ENCODE results near the gene CA11. TPM values are rescaled to one million over a fixed set of nuclear protein-coding genes. Genes with fewer than 3 reads are reported as not detected.

The CA11 gene
- total RNA-seq, 2 experiments from 2014 or later = 11.2 to 11.3 TPM

GRCh38 chr19:48609571-48610108 lies 36.3 kb downstream of the CA11 start:
- CTCF ChIA-PET = interaction anchor here (0.6 to 3.9 kb wide), 7 partner anchors 7 to 231 kb away, joined by 3 to 15 read pairs (median 5); no protein-coding TSS in a partner anchor
- POLR2A ChIA-PET = interaction anchor here (0.7 to 0.9 kb wide), 2 partner anchors 9 to 541 kb away, joined by 6 to 11 read pairs; partner anchors contain the start of genes RPL18 and SPHK2

DNA sequence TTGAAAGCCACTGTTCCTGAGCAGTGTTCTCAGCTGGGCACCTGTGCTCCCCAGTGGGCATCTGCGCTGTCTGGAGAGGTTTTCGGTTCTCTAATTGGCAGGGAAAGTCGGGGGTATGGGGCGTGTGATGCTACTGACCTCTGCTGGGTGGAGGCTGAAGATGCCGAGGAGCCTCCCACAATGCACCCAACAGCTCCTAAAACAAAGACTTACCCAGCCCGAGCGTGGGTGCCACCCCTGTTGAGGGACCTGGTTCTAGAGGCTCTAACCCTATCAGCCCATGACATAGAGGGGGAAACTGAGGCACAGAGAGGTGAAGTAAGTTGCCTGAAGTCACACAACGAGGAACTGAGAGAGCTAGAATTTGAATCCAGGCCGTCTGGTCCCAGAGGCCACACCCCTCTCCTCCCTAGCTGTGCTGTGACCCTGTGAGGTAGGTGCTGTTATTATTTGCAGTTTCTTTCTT lies 37.2 kb downstream of the CA11 start:
- ChIA-PET CTCF (interaction anchor here (0.5 to 3.9 kb wide), 11 partner anchors 8 to 230 kb away, joined by 3 to 15 read pairs (median 4); no protein-coding TSS in a partner anchor), POLR2A (interaction anchor here (0.7 to 0.8 kb wide), 2 partner anchors 25 to 542 kb away, joined by 3 to 11 read pairs; no protein-coding TSS in a partner anchor)

DNA sequence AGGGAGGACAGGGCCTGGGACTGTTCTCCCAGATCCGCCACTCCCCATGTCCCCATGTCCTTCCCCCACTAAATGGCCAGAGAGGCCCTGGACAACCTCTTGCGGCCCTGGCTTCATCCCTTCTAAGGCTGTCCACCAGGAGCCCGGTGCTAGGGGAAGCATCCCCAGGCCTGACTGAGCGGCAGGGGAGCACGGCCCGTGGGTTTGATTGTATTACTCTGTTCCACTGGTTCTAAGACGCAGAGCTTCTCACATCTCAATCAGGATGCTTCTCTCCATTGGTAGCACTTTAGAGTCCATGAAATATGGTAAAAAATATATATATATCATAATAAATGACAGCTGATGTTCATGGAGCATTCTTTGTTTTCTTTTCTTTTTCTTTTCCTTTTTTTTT lies 38.6 kb downstream of the CA11 start:
- POLR2A ChIA-PET = no interaction called here
- CTCF ChIA-PET = interaction anchor here (0.8 to 3.9 kb wide), 3 partner anchors 9 to 102 kb away, joined by 3 to 15 read pairs (median 5); no protein-coding TSS in a partner anchor

DNA sequence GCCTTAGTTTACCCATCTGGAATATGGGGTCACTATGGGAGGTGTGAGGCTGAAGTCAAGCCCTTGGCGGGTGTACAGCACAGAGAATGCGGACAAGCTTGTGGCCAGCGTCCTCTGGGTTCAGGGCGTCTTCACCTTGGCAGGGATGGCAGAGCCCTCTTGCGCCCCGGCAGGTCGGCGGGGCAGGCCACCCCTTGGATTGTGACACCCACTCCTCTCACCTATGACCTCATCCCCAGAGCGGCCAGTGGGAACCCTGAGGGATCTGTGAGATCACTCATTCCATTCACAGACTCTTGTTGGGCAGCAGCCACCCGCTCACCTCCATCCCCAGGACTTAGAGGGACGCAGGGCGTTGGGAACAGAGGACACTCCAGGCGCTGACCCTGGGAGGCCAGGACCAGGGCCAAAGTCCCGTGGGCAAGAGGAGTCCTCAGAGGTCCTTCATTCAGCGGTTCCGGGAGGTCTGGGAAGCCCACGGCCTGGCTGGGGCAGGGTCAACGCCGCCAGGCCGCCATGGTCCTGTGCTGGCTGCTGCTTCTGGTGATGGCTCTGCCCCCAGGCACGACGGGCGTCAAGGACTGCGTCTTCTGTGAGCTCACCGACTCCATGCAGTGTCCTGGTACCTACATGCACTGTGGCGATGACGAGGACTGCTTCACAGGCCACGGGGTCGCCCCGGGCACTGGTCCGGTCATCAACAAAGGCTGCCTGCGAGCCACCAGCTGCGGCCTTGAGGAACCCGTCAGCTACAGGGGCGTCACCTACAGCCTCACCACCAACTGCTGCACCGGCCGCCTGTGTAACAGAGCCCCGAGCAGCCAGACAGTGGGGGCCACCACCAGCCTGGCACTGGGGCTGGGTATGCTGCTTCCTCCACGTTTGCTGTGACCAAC lies 39.3 kb downstream of the CA11 start, which contains the start of gene SPACA4:
TSS of gene SPACA4 (plus strand) at position 280 of the 896 bp plus-strand sequence. CDS start at position 517, 237 bp downstream.
- POLR2A ChIA-PET = no interaction called here

DNA sequence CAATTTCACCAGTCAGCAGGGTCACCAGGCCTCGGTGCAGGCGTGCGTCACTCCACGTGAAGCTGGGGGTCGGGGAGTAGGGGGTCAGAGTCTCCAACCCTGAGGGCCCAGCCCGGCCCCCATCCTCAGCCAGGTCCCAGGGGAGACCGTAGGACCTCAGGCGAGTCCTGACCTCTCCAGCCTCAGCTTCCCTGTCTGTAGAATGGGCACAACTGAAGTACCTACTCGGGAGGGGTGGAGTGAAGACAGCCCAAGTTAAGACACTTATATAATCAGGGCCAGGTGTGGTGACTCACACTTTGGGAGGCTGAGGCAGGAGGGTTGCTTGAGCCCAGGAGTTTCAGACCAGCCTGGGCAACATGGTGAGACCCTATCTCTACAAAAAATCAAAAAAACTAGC lies 42.1 kb downstream of the CA11 start:
- CTCF ChIA-PET = no interaction called here

More for the DNA sequence above, 39.3 kb downstream of the CA11 start, which contains the start of gene SPACA4:
- CTCF ChIA-PET = interaction anchor here (1.9 to 3.9 kb wide), 2 partner anchors 9 to 18 kb away, joined by 5 to 15 read pairs; no protein-coding TSS in a partner anchor

DNA sequence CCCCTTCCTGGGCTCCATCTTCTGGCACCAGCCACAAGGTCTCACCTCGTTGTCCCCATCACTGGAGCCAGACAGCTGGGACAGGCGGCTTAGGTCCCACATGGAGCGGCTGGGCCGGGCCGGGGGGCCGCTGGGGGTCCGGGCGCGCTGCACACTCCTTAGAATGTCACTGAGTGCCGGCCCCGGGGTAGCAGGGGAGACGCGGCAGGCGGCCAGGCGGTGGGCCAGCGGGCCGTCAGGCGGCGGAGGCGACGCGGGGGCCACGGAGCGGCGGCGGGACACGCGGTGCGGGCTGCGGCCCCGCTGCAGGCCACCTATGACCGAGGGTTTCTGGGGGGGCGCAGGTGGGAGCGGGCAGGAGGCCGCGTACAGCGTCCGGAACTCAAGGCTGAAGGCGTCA lies 42.5 kb downstream of the CA11 start:
- CTCF ChIA-PET = no interaction called here

More for the DNA sequence above, 42.1 kb downstream of the CA11 start:
- POLR2A ChIA-PET = no interaction called here

GRCh38 chr19:48603001-48603400 lies 43.0 kb downstream of the CA11 start:
- CTCF ChIA-PET = no interaction called here
- POLR2A ChIA-PET = no interaction called here

More for the DNA sequence above, 42.5 kb downstream of the CA11 start:
- POLR2A ChIA-PET = no interaction called here

GRCh38 chr19:48600679-48601417 lies 45.1 kb downstream of the CA11 start:
- ChIA-PET CTCF (interaction anchor here (1.6 kb wide), 1 partner anchor 12 kb away, joined by 6 read pairs; no protein-coding TSS in a partner anchor), POLR2A (interaction anchor here (0.6 kb wide), 1 partner anchor 1704 kb away, joined by 5 read pairs; no protein-coding TSS in a partner anchor)

GRCh38 chr19:48598996-48599700 lies 46.8 kb downstream of the CA11 start:
- ChIA-PET CTCF (no interaction called here), POLR2A (no interaction called here)

DNA sequence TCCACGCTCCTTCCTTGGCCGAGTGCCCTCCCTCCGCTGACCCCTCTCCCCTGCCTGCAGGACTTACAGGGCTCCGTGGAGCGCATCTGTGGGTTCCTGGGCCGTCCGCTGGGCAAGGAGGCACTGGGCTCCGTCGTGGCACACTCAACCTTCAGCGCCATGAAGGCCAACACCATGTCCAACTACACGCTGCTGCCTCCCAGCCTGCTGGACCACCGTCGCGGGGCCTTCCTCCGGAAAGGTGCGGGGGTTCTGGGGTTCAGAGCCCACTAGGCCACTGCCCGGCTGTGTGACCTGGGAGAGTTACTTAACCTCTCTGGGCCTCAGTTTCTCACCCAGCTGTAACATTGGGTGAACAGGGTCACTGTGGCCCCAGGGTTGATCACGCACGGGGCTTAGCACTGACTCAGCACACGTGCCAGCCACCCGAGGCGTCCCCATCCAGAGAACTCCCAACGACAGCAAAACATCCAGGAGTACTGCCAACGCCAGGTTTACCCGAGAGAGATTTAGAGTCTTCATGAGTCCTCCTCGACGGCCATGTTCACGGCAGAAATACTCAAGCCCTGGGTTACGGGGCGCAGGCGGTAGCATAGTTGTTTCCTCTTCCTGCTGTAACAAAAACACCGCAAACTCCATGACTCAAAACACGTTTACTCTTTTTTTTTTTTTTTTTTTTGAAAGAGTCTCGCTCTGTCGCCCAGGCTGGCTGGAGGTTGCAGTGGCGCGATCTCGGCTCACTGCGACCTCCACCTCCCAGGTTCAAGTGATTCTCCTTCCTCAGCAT lies 49.1 kb downstream of the CA11 start:
- CTCF ChIA-PET = interaction anchor here (0.7 kb wide), 1 partner anchor 603 kb away, joined by 5 read pairs; no protein-coding TSS in a partner anchor
- POLR2A ChIA-PET = interaction anchor here (0.9 kb wide), 1 partner anchor 19 kb away, joined by 5 read pairs; no protein-coding TSS in a partner anchor

GRCh38 chr19:48596237-48596636 lies 49.8 kb downstream of the CA11 start:
- CTCF ChIA-PET = no interaction called here
- POLR2A ChIA-PET = no interaction called here

DNA sequence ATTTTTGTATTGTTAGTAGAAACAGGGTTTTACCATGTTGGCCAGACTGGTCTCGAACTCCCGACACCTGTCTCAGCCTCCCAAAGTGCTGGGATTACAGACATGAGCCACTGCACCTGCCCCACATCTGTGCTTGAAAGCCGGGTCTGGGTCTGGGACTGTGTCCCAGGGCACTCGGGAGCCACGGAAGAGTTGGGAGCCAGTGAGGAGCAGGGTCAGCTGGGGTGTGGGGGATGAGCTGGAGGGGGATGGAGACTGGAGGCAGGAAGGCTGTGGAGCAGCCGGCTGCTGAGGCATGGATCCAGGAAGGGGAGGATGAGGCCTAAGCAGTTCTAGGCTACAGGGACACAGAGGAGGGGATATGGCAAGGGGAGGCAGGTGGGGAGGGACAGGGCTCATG lies 50.2 kb downstream of the CA11 start:
- ChIA-PET POLR2A (no interaction called here), CTCF (no interaction called here)

DNA sequence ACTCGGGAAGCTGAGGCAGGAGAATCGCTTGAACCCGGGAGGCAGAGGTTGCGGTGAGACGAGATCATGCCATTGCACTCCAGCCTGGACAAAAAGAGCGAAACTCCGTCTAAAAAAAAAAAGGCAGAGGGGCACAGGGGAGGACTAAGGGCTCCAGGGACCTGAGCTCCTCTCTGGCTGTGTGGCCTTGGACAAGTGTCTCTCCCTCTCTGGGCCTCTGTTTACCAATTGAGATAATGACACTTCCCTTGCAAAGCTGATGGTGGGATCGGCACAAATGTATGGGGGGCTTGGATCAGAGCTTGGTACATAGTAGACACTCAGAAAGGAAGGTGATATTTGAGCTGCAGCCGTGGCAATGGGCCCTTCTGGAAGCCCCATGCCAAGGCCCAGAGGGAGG lies 50.8 kb downstream of the CA11 start:
- POLR2A ChIA-PET = no interaction called here
- CTCF ChIA-PET = interaction anchor here (0.9 kb wide), 1 partner anchor 11 kb away, joined by 3 read pairs; no protein-coding TSS in a partner anchor

DNA sequence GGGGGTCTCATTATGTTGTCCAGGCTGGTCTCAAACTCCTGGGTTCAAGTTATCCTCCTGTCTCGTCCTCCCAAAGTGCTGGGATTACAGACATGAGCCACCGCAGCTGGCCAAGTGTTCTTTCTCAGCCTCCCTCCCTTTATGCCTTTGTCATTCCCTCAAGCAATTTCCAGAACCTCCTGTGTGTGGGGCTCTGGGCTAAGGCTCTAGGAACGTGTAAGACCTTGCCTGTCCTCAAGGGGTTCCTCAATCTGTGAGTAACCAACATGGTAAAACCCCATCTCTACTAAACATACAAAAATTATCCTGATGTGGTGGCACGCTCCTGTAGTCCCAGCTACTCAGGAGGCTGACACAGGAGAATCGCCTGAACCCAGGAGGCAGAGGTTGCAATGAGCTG lies 55.0 kb downstream of the CA11 start:
- CTCF ChIA-PET = no interaction called here
- POLR2A ChIA-PET = no interaction called here

GRCh38 chr19:48588670-48589401 lies 57.2 kb downstream of the CA11 start:
- CTCF ChIA-PET = interaction anchor here (0.6 to 2.6 kb wide), 20 partner anchors 12 to 316 kb away, joined by 3 to 25 read pairs (median 3); partner anchors contain the start of gene SPACA4
- POLR2A ChIA-PET = no interaction called here

Data from activated CD8-positive, alpha-beta memory T cell treated with anti-CD3 and anti-CD28 coated beads for 36 hours (primary cell).